H1 (cell line): ENCODE measurements around the gene NR4A1. TPM values are rescaled to one million over a fixed set of nuclear protein-coding genes. Genes with fewer than 3 reads are reported as not detected.

Experiments used
- ASH2L ChIP-seq: fragments of 200-600, 300-600 bp; sonication (generic); IDR thresholded peaks from one replicate; pipeline ENCODE4 v1.7.1; 2017; ENCODE audit warnings: low read length
- EZH2 ChIP-seq: fragments of 200-600 bp; sonication (generic); IDR thresholded peaks from 2 replicates; pipeline ENCODE4 v1.7.1; 2012; ENCODE audit warnings: low read depth, mild to moderate bottlenecking, moderate library complexity, low read length, inconsistent platforms; ENCODE audit not compliant: severe bottlenecking
- POU5F1 ChIP-seq: IDR thresholded peaks from 2 replicates; pipeline ENCODE4 v1.6.1; 2011; ENCODE audit warnings: low read depth, mild to moderate bottlenecking, low read length, moderate library complexity
- polyA plus RNA-seq, 7 experiments: library from polyadenylated mRNA; depleted of rRNA in 3 of 7; stranded (reverse) in 5 of 7; unstranded in 2 of 7; fragments of >200 nt in 5 of 7; fragments of 200-250 nt in 2 of 7; gene quantifications; 1 replicate in 5 of 7; 2 replicates in 1 of 7; 4 replicates in 1 of 7; pipeline versions ENCODE4 v1.2.1 to v1.2.3, GENCODE V29; 2011 to 2013; ENCODE audit warnings: missing spikeins in 2 of 7, mixed read lengths in 2 of 7
- total RNA-seq: library from RNA; stranded (reverse); fragmentation: NEBNext Ultra II Directional; extraction: Animal tissue kit (Norgen Biotek cat#: 25700); gene quantifications from 2 replicates; pipeline ENCODE4 v1.2.1, GENCODE V29; 2021

The NR4A1 gene
- total and polyA plus RNA-seq, 2 of the 8 experiments (the other 6 are each of a cell fraction or from before 2014, with no cell fraction given), result 18.7 to 23.3 TPM

DNA sequence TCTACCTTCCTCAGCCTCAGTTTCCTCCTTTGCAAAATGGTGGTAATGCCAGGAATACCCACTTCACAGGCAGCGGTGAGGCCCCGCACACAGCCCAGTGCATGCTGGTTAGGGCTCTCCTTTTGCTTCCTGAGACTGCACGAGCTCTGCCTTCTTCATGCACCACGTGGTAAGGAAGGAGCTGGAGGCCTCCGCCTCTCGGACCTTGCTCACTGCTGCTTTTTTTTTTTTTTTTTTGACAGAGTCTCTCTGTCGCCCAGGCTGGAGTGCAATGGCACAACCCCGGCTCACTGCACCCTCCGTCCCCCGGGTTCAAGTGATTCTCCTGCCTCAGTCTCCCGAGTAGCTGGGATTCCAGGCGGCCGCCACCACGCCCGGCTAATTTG, 26.4 kb upstream of the NR4A1 start (continued):
- TF ChIP-seq EZH2 (no peak), POU5F1 (no peak), ASH2L (no peak)
